Measurements from ENCODE around the gene POMGNT1. TPM values are rescaled to one million over a fixed set of nuclear protein-coding genes. Genes with fewer than 3 reads are reported as not detected.
"Not testable (repeated sequence)": the region's sequence is repeated elsewhere in the genome, so short reads cannot be mapped to it uniquely, and the experiment has no call there.

POMGNT1 gene
- 10 to 100 TPM; 29.0 to 50.7 TPM for total RNA-seq

GRCh38 chr1:46197964-46198811 lies at the start of gene POMGNT1:
TSS of gene POMGNT1 (minus strand) at chr1:46198434. CDS start at chr1:46197821, 613 bp downstream.
- H3K36me3 Mint-ChIP-seq = no peaks in the 10 kb centered on the region
- DNase-seq (ENCODE audit: low spot score in 2 of 2) = peak; percentile 75 to 84
- peak within 1 kb of the TSS; percentile 79 to 87 for H3K27ac Mint-ChIP-seq
- no peaks in the 10 kb centered on the region for H3K9me3 Mint-ChIP-seq
- ATAC-seq = peak; percentile 97 to 98

- Mint-ChIP-seq H3K36me3 (peaks cover 33 to 39% of the 10 kb centered on the region in 2 donors), H3K9me3 (no peaks in the 10 kb centered on the region), H3K27ac (peak within 1 kb of the TSS; percentile 95 to 99)
- DNase-seq (ENCODE audit: low spot score in 2 of 2) (peak; percentile 96 to 98), ATAC-seq (peak; percentile 91 to 95)
These were observed 49.3 kb upstream of the POMGNT1 start, which contains the start of gene RAD54L for GRCh38 chr1:46247436-46248121. TSS of gene RAD54L (plus strand) at chr1:46247763. CDS start at chr1:46248406, 643 bp downstream.

- Mint-ChIP-seq H3K9me3 (no peaks in the 10 kb centered on the region), H3K36me3 (peaks cover 27 to 31% of the 10 kb centered on the region in 2 donors), H3K27ac (peak overlapping the region; percentile 95 to 97)
- peak in 1 of 2 donors; percentile 64 for DNase-seq (ENCODE audit: low spot score in 2 of 2)
- peak; percentile 77 to 78 for ATAC-seq
These were observed 48.6 kb upstream of the POMGNT1 start for GRCh38 chr1:46246548-46247435.

GRCh38 chr1:46246136-46246535 lies 47.9 kb upstream of the POMGNT1 start:
- Mint-ChIP-seq H3K27ac (peak overlapping the region in 1 of 2 donors; percentile 95), H3K36me3 (peaks cover 21 to 27% of the 10 kb centered on the region in 2 donors)
- not testable (repeated sequence) for ATAC-seq; H3K9me3 Mint-ChIP-seq; DNase-seq (ENCODE audit: low spot score in 2 of 2)

DNA sequence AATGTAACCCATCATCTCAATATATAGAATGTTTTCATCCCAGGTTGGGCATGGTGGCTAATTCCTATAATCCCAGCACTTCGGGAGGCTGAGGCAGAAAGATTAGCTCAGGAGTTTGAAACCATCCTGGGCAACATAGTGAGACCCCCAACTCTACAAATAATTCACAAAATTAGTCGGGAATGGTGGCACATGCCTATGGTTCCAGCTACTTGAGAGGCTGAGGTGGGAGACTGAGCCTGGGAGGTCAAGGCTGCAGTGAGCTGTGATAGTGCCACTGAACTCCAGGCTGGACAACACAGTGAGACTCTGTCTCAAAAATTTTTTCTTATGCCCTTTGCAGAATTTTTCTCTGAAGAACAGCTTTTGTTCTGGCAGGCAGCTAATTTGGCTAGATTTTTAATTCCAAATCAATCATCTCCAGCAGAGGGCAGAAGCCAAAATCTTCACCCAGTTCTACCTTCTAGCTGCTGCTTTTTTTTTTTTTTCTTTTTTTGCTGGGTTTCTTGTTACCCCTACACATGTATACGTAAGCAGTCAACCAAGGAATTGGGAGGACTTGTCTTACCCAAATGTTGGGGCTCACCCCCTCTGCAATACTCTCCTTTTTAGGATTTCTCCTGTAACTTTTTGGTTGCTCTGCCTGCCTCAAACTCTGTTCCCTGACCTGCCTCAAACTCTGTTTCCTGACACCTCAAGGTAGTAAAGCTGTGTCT lies 46.6 kb upstream of the POMGNT1 start:
- no peak overlapping the region for H3K27ac Mint-ChIP-seq
- H3K36me3 Mint-ChIP-seq = peaks cover 12 to 20% of the 10 kb centered on the region in 2 donors
- no peak for DNase-seq (ENCODE audit: low spot score in 2 of 2)
- ATAC-seq = no peak
- no peaks in the 10 kb centered on the region for H3K9me3 Mint-ChIP-seq

DNA sequence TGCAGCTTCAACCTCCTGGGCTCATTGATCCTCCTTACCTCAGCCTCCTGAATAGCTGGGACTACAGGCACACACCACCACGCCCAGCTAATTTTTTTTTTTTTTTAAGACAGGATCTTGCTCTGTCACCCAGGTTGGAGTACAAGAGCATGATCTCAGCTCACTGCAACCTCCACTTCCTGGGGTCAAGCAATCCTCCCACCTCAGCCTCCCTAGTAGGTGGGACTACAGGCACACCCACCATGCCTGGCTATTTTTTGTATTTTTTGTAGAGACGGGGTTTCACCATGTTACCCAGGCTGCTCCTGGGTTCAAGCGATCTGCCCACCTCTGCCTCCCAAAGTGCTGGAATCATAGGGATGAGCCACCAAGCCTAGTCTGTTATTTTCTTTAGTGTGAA lies 45.6 kb upstream of the POMGNT1 start:
- not testable (repeated sequence) for ATAC-seq; H3K9me3 Mint-ChIP-seq; DNase-seq (ENCODE audit: low spot score in 2 of 2); H3K36me3 Mint-ChIP-seq; H3K27ac Mint-ChIP-seq

DNA sequence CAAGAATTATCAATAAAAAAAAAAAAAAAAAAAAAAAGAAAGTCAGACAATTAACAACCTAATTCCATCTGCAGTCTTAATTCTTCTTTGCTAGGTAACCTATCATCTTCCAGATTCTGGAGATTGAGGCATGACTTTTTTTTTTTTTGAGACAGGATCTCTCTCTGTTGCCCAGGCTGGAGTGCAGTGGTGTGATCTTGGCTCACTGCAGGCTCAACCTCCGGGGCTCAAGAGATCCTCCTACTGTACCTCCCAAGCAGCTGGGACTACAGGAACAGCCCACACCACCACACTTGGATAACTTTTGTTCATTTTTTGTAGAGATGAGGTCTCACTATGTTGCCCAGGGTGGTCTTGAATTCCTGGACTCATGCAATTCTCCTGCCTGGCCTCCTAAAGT lies 44.7 kb upstream of the POMGNT1 start:
- H3K27ac Mint-ChIP-seq = no peak overlapping the region
- peaks cover 2 to 7% of the 10 kb centered on the region in 2 donors for H3K36me3 Mint-ChIP-seq
- DNase-seq (ENCODE audit: low spot score in 2 of 2) = no peak
- H3K9me3 Mint-ChIP-seq = peaks cover 0 to 6% of the 10 kb centered on the region in 2 donors
- no peak for ATAC-seq

DNA sequence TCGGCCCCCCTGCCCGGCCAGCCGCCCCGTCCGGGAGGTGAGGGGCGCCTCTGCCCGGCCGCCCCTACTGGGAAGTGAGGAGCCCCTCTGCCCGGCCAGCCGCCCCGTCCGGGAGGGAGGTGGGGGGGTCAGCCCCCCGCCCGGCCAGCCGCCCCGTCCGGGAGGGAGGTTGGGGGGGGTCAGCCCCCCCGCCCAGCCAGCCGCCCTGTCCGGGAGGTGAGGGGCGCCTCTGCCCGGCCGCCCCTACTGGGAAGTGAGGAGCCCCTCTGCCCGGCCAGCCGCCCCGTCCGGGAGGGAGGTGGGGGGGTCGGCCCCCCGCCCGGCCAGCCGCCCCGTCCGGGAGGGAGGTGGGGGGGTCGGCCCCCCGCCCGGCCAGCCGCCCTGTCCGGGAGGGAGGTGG lies 43.5 kb upstream of the POMGNT1 start:
- ATAC-seq; DNase-seq (ENCODE audit: low spot score in 2 of 2); H3K9me3 Mint-ChIP-seq; H3K27ac Mint-ChIP-seq; H3K36me3 Mint-ChIP-seq: not testable (repeated sequence)

DNA sequence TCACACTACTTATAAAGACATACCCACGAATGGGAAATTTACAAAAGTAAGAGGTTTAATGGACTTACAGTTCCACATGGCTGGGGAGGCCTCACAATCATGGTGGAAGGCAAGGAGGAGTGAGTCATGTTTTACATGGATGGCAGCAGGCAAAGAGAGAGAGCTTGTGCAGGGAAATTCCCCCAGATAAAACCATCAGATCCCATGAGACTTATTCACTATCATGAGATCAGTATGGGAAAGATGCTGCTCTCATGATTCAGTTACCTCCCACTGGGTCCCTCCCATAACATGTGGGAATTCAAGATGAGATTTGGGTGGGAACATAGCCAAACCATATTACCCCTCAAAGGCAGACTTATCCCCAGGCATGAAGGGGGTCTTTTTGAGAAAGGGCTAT lies 40.6 kb upstream of the POMGNT1 start:
- H3K27ac Mint-ChIP-seq; DNase-seq (ENCODE audit: low spot score in 2 of 2); H3K36me3 Mint-ChIP-seq; H3K9me3 Mint-ChIP-seq: not testable (repeated sequence)
- ATAC-seq = peak in 1 of 2 donors; percentile 18

- Mint-ChIP-seq H3K9me3 (peaks cover 0 to 6% of the 10 kb centered on the region in 2 donors), H3K36me3 (peaks cover 0 to 5% of the 10 kb centered on the region in 2 donors), H3K27ac (no peak overlapping the region)
- no peak for DNase-seq (ENCODE audit: low spot score in 2 of 2)
- no peak for ATAC-seq
These were observed 38.6 kb upstream of the POMGNT1 start for GRCh38 chr1:46236882-46237281.

DNA sequence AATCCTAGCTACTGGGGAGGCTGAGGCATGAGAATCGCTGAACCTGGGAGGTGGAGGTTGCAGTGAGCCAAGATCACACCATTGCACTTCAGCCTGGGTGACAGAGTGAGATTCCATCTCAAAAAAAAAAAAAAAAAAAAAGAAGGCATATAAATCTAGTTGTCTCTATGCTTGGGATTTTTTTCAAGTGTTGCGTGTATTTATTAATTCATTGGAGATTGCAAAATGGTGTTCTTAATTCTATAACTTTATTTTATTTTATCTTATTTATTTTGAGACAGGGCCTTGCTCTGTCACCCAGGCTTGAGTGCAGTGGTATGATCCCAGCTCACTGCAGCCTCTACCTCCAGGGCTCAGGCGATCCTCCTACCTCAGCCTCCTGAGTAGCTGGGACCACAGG lies 33.0 kb upstream of the POMGNT1 start:
- not testable (repeated sequence) for ATAC-seq; DNase-seq (ENCODE audit: low spot score in 2 of 2); H3K36me3 Mint-ChIP-seq; H3K27ac Mint-ChIP-seq; H3K9me3 Mint-ChIP-seq

GRCh38 chr1:46224966-46225365 lies 26.7 kb upstream of the POMGNT1 start:
- H3K27ac Mint-ChIP-seq = no peak overlapping the region
- ATAC-seq (no peak), DNase-seq (ENCODE audit: low spot score in 2 of 2) (no peak)
- no peaks in the 10 kb centered on the region for H3K9me3 Mint-ChIP-seq
- H3K36me3 Mint-ChIP-seq = no peaks in the 10 kb centered on the region

- DNase-seq (ENCODE audit: low spot score in 2 of 2) (peak; percentile 51 to 64), ATAC-seq (peak; percentile 95 to 97)
- no peaks in the 10 kb centered on the region for H3K36me3 Mint-ChIP-seq
- H3K9me3 Mint-ChIP-seq = no peaks in the 10 kb centered on the region
- H3K27ac Mint-ChIP-seq = no peak overlapping the region
These were observed 25.3 kb upstream of the POMGNT1 start for GRCh38 chr1:46223472-46223943.

- not testable (repeated sequence) for H3K9me3 Mint-ChIP-seq; DNase-seq (ENCODE audit: low spot score in 2 of 2); H3K27ac Mint-ChIP-seq; H3K36me3 Mint-ChIP-seq
- ATAC-seq = peak in 1 of 2 donors; percentile 29
These were observed 24.8 kb upstream of the POMGNT1 start for GRCh38 chr1:46223055-46223454.

GRCh38 chr1:46221749-46222148 lies 23.5 kb upstream of the POMGNT1 start:
- DNase-seq (ENCODE audit: low spot score in 2 of 2) = no peak
- no peaks in the 10 kb centered on the region for H3K36me3 Mint-ChIP-seq
- ATAC-seq = no peak
- H3K9me3 Mint-ChIP-seq = no peaks in the 10 kb centered on the region
- H3K27ac Mint-ChIP-seq = peak overlapping the region in 1 of 2 donors; percentile 54

DNA sequence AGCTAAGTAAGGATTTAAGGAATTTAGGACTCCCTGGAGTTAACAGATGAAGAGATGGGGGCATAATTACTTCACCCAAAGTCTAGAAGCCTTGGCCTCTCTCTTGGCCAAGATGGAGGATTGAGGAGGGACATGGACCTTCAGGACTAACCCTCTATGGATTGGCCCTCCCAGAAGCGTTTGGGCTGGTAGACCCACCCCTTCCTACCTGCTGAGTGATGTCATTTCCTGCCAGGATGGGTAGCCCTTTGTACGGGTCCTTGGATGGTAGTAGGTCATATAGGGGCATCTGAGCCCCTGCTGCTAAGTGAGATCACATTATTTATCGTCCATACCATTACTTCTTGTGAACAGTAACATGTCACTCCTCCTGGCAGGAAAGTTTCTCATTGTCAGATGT lies 22.6 kb upstream of the POMGNT1 start:
- DNase-seq (ENCODE audit: low spot score in 2 of 2) (no peak), ATAC-seq (no peak)
- Mint-ChIP-seq H3K9me3 (no peaks in the 10 kb centered on the region), H3K27ac (peak overlapping the region in 1 of 2 donors; percentile 54), H3K36me3 (no peaks in the 10 kb centered on the region)

Measured in activated naive CD4-positive, alpha-beta T cell treated with anti-CD3 and anti-CD28 coated beads, Interleukin-2, amount 50 U/mL, for 72 hours (primary cell).